Endodermal cell (in vitro differentiated cells): ENCODE data around the gene NHEJ1. TPM values are rescaled to one million over a fixed set of nuclear protein-coding genes. Genes with fewer than 3 reads are reported as not detected.

ENCODE experiments used
- DNase-seq: peaks from one replicate; pipeline ENCODE4 v3.0.0-alpha.2; 2017
- H3K27ac ChIP-seq: 2 replicates; pipeline ENCODE4 v1.5.1; 2013; ENCODE audit warnings: mild to moderate bottlenecking, low read depth, low read length, moderate library complexity
- H3K27me3 ChIP-seq: 2 replicates; pipeline ENCODE4 v1.6.1; 2013; ENCODE audit warnings: mild to moderate bottlenecking, low read length, moderate library complexity; ENCODE audit not compliant: insufficient read depth, control insufficient read depth, poor library complexity, severe bottlenecking
- H3K36me3 ChIP-seq: 2 replicates; pipeline ENCODE4 v1.7.0; 2013; ENCODE audit warnings: mild to moderate bottlenecking, low read length, moderate library complexity; ENCODE audit not compliant: control insufficient read depth, insufficient read depth
- H3K4me1 ChIP-seq: one replicate; pipeline ENCODE4 v1.7.0; 2013; ENCODE audit warnings: low read length; ENCODE audit not compliant: control insufficient read depth, insufficient read depth
- H3K4me3 ChIP-seq: 2 replicates; pipeline ENCODE4 v1.5.1; 2013; ENCODE audit warnings: mild to moderate bottlenecking, low read length, moderate library complexity
- H3K9ac ChIP-seq: 2 replicates; pipeline ENCODE4 v1.6.1; 2013; ENCODE audit warnings: mild to moderate bottlenecking, low read length, moderate library complexity; ENCODE audit not compliant: poor library complexity, severe bottlenecking; ENCODE audit errors: extremely low read depth
- H3K9me3 ChIP-seq: 2 replicates; pipeline ENCODE4 v1.6.1; 2013; ENCODE audit warnings: mild to moderate bottlenecking, low read length, moderate library complexity; ENCODE audit not compliant: control insufficient read depth
- H3K27ac Mint-ChIP-seq: 2 replicates; pipeline ENCODE4 v1.8.0; 2020; ENCODE audit warnings: mixed read lengths
- H3K27me3 Mint-ChIP-seq: 2 replicates; pipeline ENCODE4 v1.8.0; 2021; ENCODE audit warnings: mild to moderate bottlenecking, mixed read lengths; ENCODE audit not compliant: insufficient read depth
- H3K36me3 Mint-ChIP-seq: 2 replicates; pipeline ENCODE4 v1.8.0; 2020; ENCODE audit warnings: low read depth, mixed read lengths
- H3K4me1 Mint-ChIP-seq: 2 replicates; pipeline ENCODE4 v1.8.0; 2020; ENCODE audit warnings: mixed read lengths
- H3K4me3 Mint-ChIP-seq: 2 replicates; pipeline ENCODE4 v1.8.0; 2020; ENCODE audit warnings: mild to moderate bottlenecking, moderate library complexity, mixed read lengths
- H3K9me3 Mint-ChIP-seq: 2 replicates; pipeline ENCODE4 v1.8.0; 2020; ENCODE audit warnings: mild to moderate bottlenecking, mixed read lengths
- WGBS, 2 experiments: methylation state at CpG; one replicate each; pipeline versions ENCODE4 v1.1.5 to v1.1.7; 2013; ENCODE audit warnings: missing lambda C conversion rate in 2 of 2, mixed read lengths in 1 of 2; ENCODE audit not compliant: insufficient coverage in 1 of 2, insufficient read length in 1 of 2; 5-methylcytosine and 5-hydroxymethylcytosine counted together
- total RNA-seq, 2 donors: library from RNA; stranded (reverse); fragmentation: NEBNext Ultra II Directional in 1 of 2; extraction: Animal tissue kit (Norgen Biotek cat#: 25700) in 1 of 2; gene quantifications; 2 replicates in 1 of 2; 3 replicates in 1 of 2; pipeline ENCODE4 v1.2.1, GENCODE V29; 2021
- TF ChIP-seq, protein P1 (sequence below): fragments of 200-600 bp; sonication (generic); conservative IDR thresholded peaks from 2 replicates; pipeline ENCODE4 v1.5.0; 2021; ENCODE audit warnings: antibody characterized with exemption, mild to moderate bottlenecking

Gene NHEJ1
- total RNA-seq, 2 donors from 2014 or later: 16.2 to 27.4 TPM

DNA sequence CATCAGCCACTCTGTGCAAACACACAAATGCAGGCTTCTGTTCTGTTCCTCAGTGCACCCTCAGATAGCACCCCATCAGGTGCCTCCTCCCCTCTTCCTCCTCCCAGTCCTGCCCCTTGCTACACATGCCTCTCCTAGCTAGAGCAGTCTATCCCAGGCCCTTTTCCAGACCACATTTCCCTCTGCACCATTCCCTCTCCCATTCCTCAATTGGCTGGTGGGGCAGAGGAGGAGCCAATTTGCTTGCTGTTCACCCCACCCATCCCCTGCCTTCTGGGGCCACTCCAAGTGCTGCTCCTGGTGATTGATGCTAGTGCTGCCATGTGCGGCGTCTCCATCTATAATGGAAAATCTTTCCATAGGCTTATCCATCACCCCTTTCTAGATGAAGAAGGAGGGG is 124.7 kb downstream of the NHEJ1 start:
- no peaks in the 10 kb centered on the region for H3K36me3 Mint-ChIP-seq
- WGBS, 2 experiments: 89% methylated on average over 2 of the region's 2 CpGs; no CpG with 5 or more reads in 1 of the 2 experiments
- Histone ChIP-seq H3K27ac (no peak overlapping the region), H3K4me3 (no peak overlapping the region), H3K9me3 (no peaks in the 10 kb centered on the region), H3K27me3 (peaks cover 73% of the 10 kb centered on the region), H3K4me1 (no peaks in the 10 kb centered on the region), H3K36me3 (no peaks in the 10 kb centered on the region), H3K9ac (no peak overlapping the region)
- TF ChIP-seq, protein P1, sequence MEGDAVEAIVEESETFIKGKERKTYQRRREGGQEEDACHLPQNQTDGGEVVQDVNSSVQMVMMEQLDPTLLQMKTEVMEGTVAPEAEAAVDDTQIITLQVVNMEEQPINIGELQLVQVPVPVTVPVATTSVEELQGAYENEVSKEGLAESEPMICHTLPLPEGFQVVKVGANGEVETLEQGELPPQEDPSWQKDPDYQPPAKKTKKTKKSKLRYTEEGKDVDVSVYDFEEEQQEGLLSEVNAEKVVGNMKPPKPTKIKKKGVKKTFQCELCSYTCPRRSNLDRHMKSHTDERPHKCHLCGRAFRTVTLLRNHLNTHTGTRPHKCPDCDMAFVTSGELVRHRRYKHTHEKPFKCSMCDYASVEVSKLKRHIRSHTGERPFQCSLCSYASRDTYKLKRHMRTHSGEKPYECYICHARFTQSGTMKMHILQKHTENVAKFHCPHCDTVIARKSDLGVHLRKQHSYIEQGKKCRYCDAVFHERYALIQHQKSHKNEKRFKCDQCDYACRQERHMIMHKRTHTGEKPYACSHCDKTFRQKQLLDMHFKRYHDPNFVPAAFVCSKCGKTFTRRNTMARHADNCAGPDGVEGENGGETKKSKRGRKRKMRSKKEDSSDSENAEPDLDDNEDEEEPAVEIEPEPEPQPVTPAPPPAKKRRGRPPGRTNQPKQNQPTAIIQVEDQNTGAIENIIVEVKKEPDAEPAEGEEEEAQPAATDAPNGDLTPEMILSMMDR: no peak
- no peaks in the 10 kb centered on the region for H3K4me1 Mint-ChIP-seq
- no peak overlapping the region for H3K27ac Mint-ChIP-seq
- H3K9me3 Mint-ChIP-seq: no peaks in the 10 kb centered on the region
- H3K4me3 Mint-ChIP-seq: no peak overlapping the region
- peaks cover 66% of the 10 kb centered on the region for H3K27me3 Mint-ChIP-seq
- DNase-seq: no peak

DNA sequence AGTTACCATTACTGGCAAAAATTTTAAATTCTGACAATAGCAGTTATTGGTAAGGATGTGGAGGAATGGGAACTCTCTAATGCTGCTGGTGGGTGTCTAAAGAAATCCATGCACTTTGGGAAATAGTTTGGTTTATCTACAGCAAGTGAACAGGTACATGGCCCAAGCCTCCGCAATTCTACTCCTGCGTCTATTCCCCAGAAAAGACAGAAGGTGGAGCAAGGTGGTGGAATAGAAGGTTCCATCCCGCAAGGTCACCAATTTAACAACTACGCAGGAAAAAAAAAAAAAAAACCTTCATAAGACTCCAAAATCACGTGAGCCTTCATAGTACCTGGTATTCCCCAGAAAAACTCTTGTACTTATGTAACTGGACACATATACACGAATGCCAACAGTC is 125.8 kb downstream of the NHEJ1 start:
- Histone ChIP-seq H3K27me3 (peaks cover 64% of the 10 kb centered on the region), H3K27ac (no peak overlapping the region), H3K36me3 (no peaks in the 10 kb centered on the region), H3K9me3 (no peaks in the 10 kb centered on the region), H3K4me3 (no peak overlapping the region), H3K9ac (no peak overlapping the region), H3K4me1 (no peaks in the 10 kb centered on the region)
- no peaks in the 10 kb centered on the region for H3K9me3 Mint-ChIP-seq
- H3K36me3 Mint-ChIP-seq: no peaks in the 10 kb centered on the region
- H3K27me3 Mint-ChIP-seq: peaks cover 59% of the 10 kb centered on the region
- 58 to 67% methylated on average over 3 to 6 of the region's 6 CpGs for WGBS, 2 experiments
- peaks cover 2% of the 10 kb centered on the region for H3K4me1 Mint-ChIP-seq
- no peak overlapping the region for H3K4me3 Mint-ChIP-seq
- H3K27ac Mint-ChIP-seq: no peak overlapping the region
- DNase-seq: no peak
- TF ChIP-seq, protein P1: peak; percentile 51

DNA sequence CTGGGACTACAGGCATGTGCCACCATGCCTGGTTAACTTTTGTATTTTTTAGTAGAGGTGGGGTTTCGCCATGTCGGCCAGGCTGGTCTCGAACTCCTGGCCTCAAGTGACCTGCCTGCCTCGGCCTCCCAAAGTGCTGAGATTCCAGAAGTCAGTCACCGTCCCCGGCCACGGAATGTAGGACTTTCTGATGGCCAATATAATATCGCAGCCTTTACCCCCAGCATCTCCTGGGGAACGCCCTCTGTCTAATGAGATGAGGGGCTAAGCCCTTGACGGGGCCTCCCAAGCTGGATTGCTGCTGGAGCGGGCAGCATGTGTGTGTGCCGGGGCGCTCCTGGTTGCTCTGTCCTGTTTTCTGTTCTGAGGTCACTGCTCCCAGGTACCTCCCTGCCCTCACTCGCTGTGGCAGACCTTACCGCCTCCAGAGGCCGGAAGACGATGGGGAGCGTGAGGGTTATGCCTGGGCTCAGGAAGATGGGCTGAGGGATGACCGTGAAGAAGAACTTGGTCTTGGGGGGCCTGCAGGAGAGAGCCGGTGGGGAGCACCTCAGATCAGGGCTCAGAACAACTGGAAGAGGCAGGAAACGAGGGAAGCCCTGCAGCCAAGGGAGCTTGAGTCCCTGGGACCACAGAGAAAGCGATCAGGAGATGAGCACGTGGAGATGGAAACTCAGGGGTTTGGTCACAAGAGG is 128.4 kb downstream of the NHEJ1 start:
- no peak overlapping the region for H3K4me3 ChIP-seq
- no peak overlapping the region for H3K9ac ChIP-seq
- no peak overlapping the region for H3K27ac ChIP-seq
- WGBS, 2 experiments: 89% methylated on average over 9 to 23 of the region's 23 CpGs
- no peak overlapping the region for H3K27ac Mint-ChIP-seq
- DNase-seq: no peak
- no peaks in the 10 kb centered on the region for H3K4me1 ChIP-seq
- H3K4me3 Mint-ChIP-seq: no peak overlapping the region
- no peaks in the 10 kb centered on the region for H3K9me3 Mint-ChIP-seq
- peaks cover 43% of the 10 kb centered on the region for H3K27me3 ChIP-seq
- H3K36me3 ChIP-seq: no peaks in the 10 kb centered on the region
- H3K4me1 Mint-ChIP-seq: peaks cover 3% of the 10 kb centered on the region
- H3K9me3 ChIP-seq: no peaks in the 10 kb centered on the region
- H3K27me3 Mint-ChIP-seq: peaks cover 47% of the 10 kb centered on the region
- H3K36me3 Mint-ChIP-seq: no peaks in the 10 kb centered on the region
- TF ChIP-seq, protein P1: no peak
